SK-N-SH (cell line): ENCODE data around the gene EVC2. TPM values are rescaled to one million over a fixed set of nuclear protein-coding genes. Genes with fewer than 3 reads are reported as not detected.

Experiments
- CTCF ChIA-PET: fragments of 300-600, 350-600 bp; formaldehyde crosslinking; extraction: SDS; loops from one replicate; lab custom pipeline; 2021; lab: Yijun Ruan, JAX
- POLR2A ChIA-PET: fragments of 350-600 bp; sonication (Branson Sonifier 250); formaldehyde crosslinking; extraction: SDS; loops from one replicate; lab custom pipeline; 2020; ENCODE audit warnings: antibody characterized with exemption, inconsistent platforms; lab: Yijun Ruan, JAX
- DNase-seq: peaks from one replicate; pipeline ENCODE4 v3.0.0; 2012
- H2AFZ ChIP-seq: fragments of 200-600 bp; sonication (generic); 2 replicates; pipeline ENCODE4 v1.8.1; 2016; ENCODE audit warnings: antibody characterized with exemption, mild to moderate bottlenecking, low read depth
- H3F3A ChIP-seq: fragments of 200-600 bp; sonication (generic); replicated peaks from 2 replicates; pipeline ENCODE3; 2016; ENCODE audit warnings: antibody characterized with exemption, mild to moderate bottlenecking; ENCODE audit not compliant: insufficient read depth
- H3K27ac ChIP-seq, 2 experiments: fragments of 200-500 bp in 1 of 2; fragments of 200-600 bp in 1 of 2; sonication (Bioruptor generic) in 1 of 2; sonication (generic), shearing (Covaris generic) in 1 of 2; 2 replicates each; pipeline versions ENCODE4 v1.5.1 to v1.6.1; 2014 to 2016; ENCODE audit warnings: low read depth in 2 of 2, inconsistent platforms in 1 of 2, low read length in 1 of 2, mild to moderate bottlenecking in 1 of 2, mixed read lengths in 1 of 2
- H3K27me3 ChIP-seq: fragments of 200-600 bp; sonication (generic), shearing (Covaris generic); 2 replicates; pipeline ENCODE4 v1.6.1; 2016; ENCODE audit warnings: mixed run types; ENCODE audit not compliant: insufficient read depth
- H3K36me3 ChIP-seq, 2 experiments: fragments of 200-500 bp in 1 of 2; fragments of 200-600 bp in 1 of 2; sonication (Bioruptor generic) in 1 of 2; sonication (generic) in 1 of 2; replicated peaks in 1 of 2; 2 replicates each; pipeline versions ENCODE3 to v1.5.1; 2014 to 2016; ENCODE audit warnings: low read length in 1 of 2, mild to moderate bottlenecking in 1 of 2; ENCODE audit not compliant: insufficient read depth in 2 of 2, control insufficient read depth in 1 of 2
- H3K4me1 ChIP-seq, 2 experiments: fragments of 200-500 bp in 1 of 2; fragments of 200-600 bp in 1 of 2; sonication (Bioruptor generic) in 1 of 2; sonication (generic), shearing (Covaris generic) in 1 of 2; 2 replicates each; pipeline versions ENCODE4 v1.5.1 to v1.6.1; 2014 to 2016; ENCODE audit warnings: low read depth in 1 of 2, low read length in 1 of 2, mixed run types in 1 of 2; ENCODE audit not compliant: insufficient read depth in 2 of 2, control insufficient read depth in 1 of 2
- H3K4me2 ChIP-seq: fragments of 200-600 bp; sonication (generic), shearing (Covaris generic); 2 replicates; pipeline ENCODE4 v1.6.1; 2017; ENCODE audit warnings: mixed run types
- H3K4me3 ChIP-seq, 2 experiments: fragments of 200-500 bp in 1 of 2; fragments of 200-600 bp in 1 of 2; sonication (Bioruptor generic) in 1 of 2; sonication (generic), shearing (Covaris generic) in 1 of 2; 2 replicates each; pipeline versions ENCODE4 v1.5.1 to v1.8.1; 2014 to 2016; ENCODE audit warnings: low read depth in 2 of 2, inconsistent platforms in 1 of 2, low read length in 1 of 2, mild to moderate bottlenecking in 1 of 2, mixed read lengths in 1 of 2, moderate library complexity in 1 of 2
- H3K79me2 ChIP-seq: fragments of 200-600 bp; sonication (generic); 2 replicates; pipeline ENCODE4 v1.8.1; 2017; ENCODE audit warnings: mild to moderate bottlenecking; ENCODE audit not compliant: insufficient read depth
- H3K9ac ChIP-seq: fragments of 200-600 bp; sonication (generic); 2 replicates; pipeline ENCODE4 v1.6.1; 2017; ENCODE audit warnings: mixed run types
- H3K9me2 ChIP-seq: fragments of 200-600 bp; sonication (generic); 2 replicates; pipeline ENCODE4 v1.6.1; 2017; ENCODE audit warnings: mixed run types
- H3K9me3 ChIP-seq: fragments of 200-600 bp; sonication (generic); 2 replicates; pipeline ENCODE4 v1.6.1; 2017; ENCODE audit warnings: mixed run types, mild to moderate bottlenecking, moderate library complexity
- H4K20me1 ChIP-seq: fragments of 200-600 bp; sonication (generic); 2 replicates; pipeline ENCODE4 v1.6.1; 2017; ENCODE audit warnings: mild to moderate bottlenecking, mixed run types; ENCODE audit not compliant: insufficient read depth
- CTCF ChIP-seq: fragments of 200-600 bp; sonication (generic); IDR thresholded peaks from 2 replicates; pipeline ENCODE4 v1.6.1; 2017; ENCODE audit warnings: antibody characterized with exemption, mild to moderate bottlenecking, moderate library complexity
- ELF1 ChIP-seq: IDR thresholded peaks from 2 replicates; pipeline ENCODE4 v1.4.0; 2012
- EP300 ChIP-seq, 2 experiments: IDR thresholded peaks; 2 replicates each; pipeline versions ENCODE4 v1.4.0 to v1.6.1; 2012; ENCODE audit warnings: borderline replicate concordance in 1 of 2, low read depth in 1 of 2, low read length in 1 of 2
- EZH2phosphoT487 ChIP-seq: fragments of 200-600 bp; sonication (generic); IDR thresholded peaks from 2 replicates; pipeline ENCODE4 v1.6.1; 2017; ENCODE audit warnings: low read depth, mixed run types, mild to moderate bottlenecking, antibody characterized with exemption, moderate library complexity, borderline replicate concordance
- FOXM1 ChIP-seq: IDR thresholded peaks from 2 replicates; pipeline ENCODE4 v1.4.0; 2012; ENCODE audit warnings: low read depth, mild to moderate bottlenecking
- JUND ChIP-seq: IDR thresholded peaks from 2 replicates; pipeline ENCODE4 v1.4.0; 2012
- MXI1 ChIP-seq: IDR thresholded peaks from 2 replicates; pipeline ENCODE4 v1.6.1; 2012; ENCODE audit warnings: mild to moderate bottlenecking, low read depth, low read length, improper control_type of control experiment
- NFIC ChIP-seq: IDR thresholded peaks from 2 replicates; pipeline ENCODE4 v1.4.0; 2012; ENCODE audit warnings: borderline replicate concordance
- NRF1 ChIP-seq: IDR thresholded peaks from 2 replicates; pipeline ENCODE4 v1.6.1; 2012; ENCODE audit warnings: low read depth, mild to moderate bottlenecking, low read length
- POLR2AphosphoS5 ChIP-seq: IDR thresholded peaks from 2 replicates; pipeline ENCODE4 v1.6.1; 2012; ENCODE audit warnings: low read depth, low read length
- RAD21 ChIP-seq: IDR thresholded peaks from 2 replicates; pipeline ENCODE4 v1.6.1; 2012; ENCODE audit warnings: mild to moderate bottlenecking, low read length
- RCOR1 ChIP-seq: fragments of 150-350 bp; IDR thresholded peaks from 2 replicates; pipeline ENCODE4 v1.6.1; 2017; ENCODE audit warnings: antibody characterized with exemption, low read length
- RFX5 ChIP-seq: IDR thresholded peaks from 2 replicates; pipeline ENCODE4 v1.6.1; 2012; ENCODE audit warnings: mild to moderate bottlenecking, improper control_type of control experiment, low read length
- SIN3A ChIP-seq: IDR thresholded peaks from 2 replicates; pipeline ENCODE4 v1.6.1; 2012; ENCODE audit warnings: low read depth, mild to moderate bottlenecking, low read length, moderate library complexity, borderline replicate concordance
- SMC3 ChIP-seq: IDR thresholded peaks from 2 replicates; pipeline ENCODE4 v1.6.1; 2012; ENCODE audit warnings: low read depth, low read length, improper control_type of control experiment
- TAF1 ChIP-seq: IDR thresholded peaks from 2 replicates; pipeline ENCODE4 v1.6.1; 2012; ENCODE audit warnings: low read depth, mild to moderate bottlenecking, low read length, moderate library complexity, borderline replicate concordance
- TCF12 ChIP-seq: IDR thresholded peaks from 2 replicates; pipeline ENCODE4 v1.4.0; 2012
- TEAD4 ChIP-seq: IDR thresholded peaks from 2 replicates; pipeline ENCODE4 v1.4.0; 2012; ENCODE audit warnings: mild to moderate bottlenecking, borderline replicate concordance; ENCODE audit not compliant: insufficient read depth
- USF1 ChIP-seq: IDR thresholded peaks from 2 replicates; pipeline ENCODE4 v1.4.0; 2012; ENCODE audit warnings: low read depth, borderline replicate concordance
- YY1 ChIP-seq: IDR thresholded peaks from 2 replicates; pipeline ENCODE4 v1.4.0; 2012; ENCODE audit warnings: low read depth, mild to moderate bottlenecking
- WGBS: methylation state at CpG from one replicate; pipeline ENCODE4 v1.1.6; 2017; ENCODE audit warnings: low lambda C conversion rate; 5-methylcytosine and 5-hydroxymethylcytosine counted together
- polyA plus RNA-seq, 3 experiments: library from polyadenylated mRNA; depleted of rRNA; stranded (reverse); fragments of >200 nt; gene quantifications; 2 replicates each; pipeline ENCODE4 v1.2.3, GENCODE V29; 2012
- TF ChIP-seq, protein P1 (sequence below): fragments of 150-350 bp; IDR thresholded peaks from 2 replicates; pipeline ENCODE4 v1.6.1; 2016; ENCODE audit warnings: mild to moderate bottlenecking, low read depth, low read length
- TF ChIP-seq, protein P2 (sequence below): IDR thresholded peaks from 2 replicates; pipeline ENCODE4; 2012

EVC2 gene
- polyA plus RNA-seq, 1 of the 3 experiments (the other 2 are of a cell fraction) = not detected

DNA sequence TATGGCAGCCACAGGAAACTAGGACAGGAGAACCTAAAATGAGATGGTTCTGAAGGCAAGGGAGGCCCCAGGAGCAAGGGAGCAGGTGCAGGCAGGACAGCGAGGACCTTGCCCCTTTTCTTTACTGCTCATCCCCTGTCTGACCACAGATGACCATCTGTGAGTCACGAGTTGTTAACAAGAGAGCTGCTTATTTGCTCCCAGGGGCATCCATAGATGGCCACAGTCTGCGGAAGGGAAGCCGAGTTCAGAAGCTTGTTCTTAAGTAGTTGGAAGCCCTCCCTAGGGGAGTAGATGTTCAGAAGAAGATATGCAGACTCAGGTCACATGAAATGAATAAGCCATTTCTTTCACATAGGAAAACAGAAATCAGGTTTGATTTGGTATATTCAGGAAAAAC is 69.4 kb downstream of the EVC2 start:
- H3K9ac ChIP-seq = no peak overlapping the region
- H2AFZ ChIP-seq = no peak overlapping the region
- H3K9me3 ChIP-seq = no peaks in the 10 kb centered on the region
- POLR2A ChIA-PET = no interaction called here
- no peak overlapping the region for H3K4me3 ChIP-seq
- 37% methylated on average over 4 of the region's 4 CpGs for WGBS
- no peaks in the 10 kb centered on the region for H3F3A ChIP-seq
- H4K20me1 ChIP-seq = no peaks in the 10 kb centered on the region
- H3K4me2 ChIP-seq = no peak overlapping the region
- H3K36me3 ChIP-seq = no peaks in the 10 kb centered on the region
- H3K9me2 ChIP-seq = no peaks in the 10 kb centered on the region
- H3K79me2 ChIP-seq = no peaks in the 10 kb centered on the region
- DNase-seq = no peak
- H3K27ac ChIP-seq = no peak overlapping the region
- H3K27me3 ChIP-seq = no peaks in the 10 kb centered on the region
- H3K4me1 ChIP-seq = peaks cover 0 to 5% of the 10 kb centered on the region in 2 experiments; a peak in 1 of 4 replicates
- CTCF ChIA-PET = no interaction called here
- TF ChIP-seq, protein P1, sequence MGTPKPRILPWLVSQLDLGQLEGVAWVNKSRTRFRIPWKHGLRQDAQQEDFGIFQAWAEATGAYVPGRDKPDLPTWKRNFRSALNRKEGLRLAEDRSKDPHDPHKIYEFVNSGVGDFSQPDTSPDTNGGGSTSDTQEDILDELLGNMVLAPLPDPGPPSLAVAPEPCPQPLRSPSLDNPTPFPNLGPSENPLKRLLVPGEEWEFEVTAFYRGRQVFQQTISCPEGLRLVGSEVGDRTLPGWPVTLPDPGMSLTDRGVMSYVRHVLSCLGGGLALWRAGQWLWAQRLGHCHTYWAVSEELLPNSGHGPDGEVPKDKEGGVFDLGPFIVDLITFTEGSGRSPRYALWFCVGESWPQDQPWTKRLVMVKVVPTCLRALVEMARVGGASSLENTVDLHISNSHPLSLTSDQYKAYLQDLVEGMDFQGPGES = no peak
- TF ChIP-seq YY1 = no peak
- TF ChIP-seq NFIC = no peak
- TF ChIP-seq ELF1 = no peak
- TF ChIP-seq SIN3A = no peak
- no peak for TF ChIP-seq CTCF
- TF ChIP-seq SMC3 = no peak
- TF ChIP-seq TAF1 = no peak
- TF ChIP-seq EZH2phosphoT487 = no peak
- no peak for TF ChIP-seq TCF12
- no peak for TF ChIP-seq TEAD4
- TF ChIP-seq RFX5 = no peak
- TF ChIP-seq MXI1 = no peak
- no peak for TF ChIP-seq POLR2AphosphoS5
- no peak for TF ChIP-seq EP300 (IDR thresholded peaks at IDR 0.05; ENCODE audit: borderline replicate concordance in 1 of 2, low read depth in 1 of 2, low read length in 1 of 2)
- TF ChIP-seq RAD21 = no peak
- no peak for TF ChIP-seq JUND
- no peak for TF ChIP-seq FOXM1
- TF ChIP-seq, all 33 proteins: peak for 0

- Histone ChIP-seq H3K4me3 (no peak overlapping the region), H3K9ac (no peak overlapping the region), H4K20me1 (no peaks in the 10 kb centered on the region), H3K4me2 (no peak overlapping the region), H3K9me3 (no peaks in the 10 kb centered on the region), H3K79me2 (no peaks in the 10 kb centered on the region), H3K27ac (no peak overlapping the region), H2AFZ (no peak overlapping the region), H3K9me2 (no peaks in the 10 kb centered on the region), H3K36me3 (no peaks in the 10 kb centered on the region), H3F3A (no peaks in the 10 kb centered on the region), H3K27me3 (no peaks in the 10 kb centered on the region), H3K4me1 (peaks cover 0 to 5% of the 10 kb centered on the region in 2 experiments; a peak in 1 of 4 replicates)
- DNase-seq = no peak
- CTCF ChIA-PET = no interaction called here
- TF ChIP-seq, protein P2, sequence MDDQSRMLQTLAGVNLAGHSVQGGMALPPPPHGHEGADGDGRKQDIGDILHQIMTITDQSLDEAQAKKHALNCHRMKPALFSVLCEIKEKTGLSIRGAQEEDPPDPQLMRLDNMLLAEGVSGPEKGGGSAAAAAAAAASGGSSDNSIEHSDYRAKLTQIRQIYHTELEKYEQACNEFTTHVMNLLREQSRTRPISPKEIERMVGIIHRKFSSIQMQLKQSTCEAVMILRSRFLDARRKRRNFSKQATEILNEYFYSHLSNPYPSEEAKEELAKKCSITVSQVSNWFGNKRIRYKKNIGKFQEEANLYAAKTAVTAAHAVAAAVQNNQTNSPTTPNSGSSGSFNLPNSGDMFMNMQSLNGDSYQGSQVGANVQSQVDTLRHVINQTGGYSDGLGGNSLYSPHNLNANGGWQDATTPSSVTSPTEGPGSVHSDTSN = no peak
- TF ChIP-seq NRF1 (no peak), CTCF (no peak), USF1 (no peak), RCOR1 (no peak)
- POLR2A ChIA-PET = interaction anchor here (0.6 kb wide), 1 partner anchor 9 kb away, joined by 8 read pairs; no protein-coding TSS in a partner anchor
- 32% methylated on average over 4 of the region's 4 CpGs for WGBS
Measured at GRCh38 chr4:5638316-5638715, 70.0 kb downstream of the EVC2 start.
